GM19023 (cell line): Measurements from ENCODE around the gene TFRC.
"Not testable (repeated sequence)": the region's sequence is repeated elsewhere in the genome, so short reads cannot be mapped to it uniquely, and the experiment has no call there.

Experiments used
- ATAC-seq: cut with Tn5 transposase; IDR thresholded peaks from one replicate; pipeline ENCODE4 v1.9.1; 2021; ENCODE audit warnings: mild to moderate bottlenecking, moderate library complexity; ENCODE audit not compliant: unreplicated experiment

Gene TFRC

DNA sequence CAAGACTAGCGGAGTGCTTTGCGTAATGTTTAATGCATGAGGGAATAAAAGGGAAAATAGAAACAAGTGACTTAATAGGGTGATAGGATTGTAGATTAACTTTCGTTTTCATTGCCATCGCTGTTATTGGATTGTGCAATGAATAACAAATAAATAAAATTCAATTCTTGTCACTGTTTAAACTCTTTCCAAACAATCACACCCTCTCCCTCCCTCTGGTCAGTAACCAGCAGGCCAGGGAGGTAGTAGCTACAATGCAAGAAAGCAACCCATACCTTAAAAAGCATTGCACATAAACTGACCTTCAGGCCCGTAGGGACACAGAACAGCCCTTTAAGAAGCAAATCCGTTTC, 705 bp upstream of the TFRC start:
- no peak for ATAC-seq

- ATAC-seq: peak; percentile 49
These were observed 672 bp downstream of the TFRC start for GRCh38 chr3:196081002-196081833.

DNA sequence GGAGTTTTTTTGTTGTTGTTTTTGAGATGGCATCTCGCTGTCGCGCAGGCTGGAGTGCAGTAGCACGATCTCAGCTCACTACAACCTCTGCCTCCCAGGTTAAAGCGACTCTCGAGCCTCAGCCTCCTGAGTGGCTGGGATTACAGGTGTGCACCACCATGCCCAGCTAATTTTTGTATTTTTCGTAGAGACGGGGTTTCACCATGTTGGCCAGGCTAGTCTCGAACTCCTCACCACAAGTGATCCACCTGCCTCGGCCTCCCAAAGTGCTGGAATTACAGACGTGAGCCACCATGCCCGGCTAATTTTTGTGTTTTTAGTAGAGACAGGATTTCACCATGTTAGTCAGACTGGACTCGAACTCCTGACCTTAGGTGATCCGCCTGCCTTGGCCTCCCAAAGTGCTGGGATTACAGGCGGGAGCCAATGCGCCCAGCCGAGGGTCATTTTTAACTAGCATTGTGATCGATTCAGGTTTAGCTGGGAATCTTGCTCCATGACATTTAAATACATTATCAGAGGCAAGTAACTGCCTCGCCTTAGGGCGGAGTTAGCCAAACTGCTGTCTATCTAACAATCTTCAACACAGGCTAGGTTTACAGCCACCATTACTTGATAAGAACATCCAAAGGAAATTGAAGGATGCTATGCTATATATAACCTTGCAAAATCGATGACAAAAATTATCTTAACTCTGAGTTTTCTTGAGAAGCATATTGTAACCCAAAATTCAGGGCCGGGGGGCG, 1.6 kb downstream of the TFRC start:
- not testable (repeated sequence) for ATAC-seq

DNA sequence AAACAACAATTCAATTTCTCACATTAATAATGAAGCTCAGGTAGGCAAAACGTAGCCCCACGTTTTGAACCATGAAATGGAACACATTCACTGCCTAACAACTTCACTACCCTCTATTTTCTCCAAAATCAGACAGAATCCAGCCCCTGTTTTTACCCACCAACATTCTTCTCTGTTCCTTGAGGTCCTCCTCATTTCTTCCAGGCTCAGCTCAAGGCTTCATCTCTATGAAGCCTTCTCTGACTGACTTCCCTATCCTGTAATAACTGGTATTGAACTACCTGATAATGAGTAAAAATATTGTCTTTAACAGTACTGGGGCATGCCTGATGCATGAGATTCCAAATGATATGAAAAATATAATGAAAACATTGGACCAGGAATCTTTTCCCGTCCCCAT, 2.2 kb downstream of the TFRC start:
- ATAC-seq: no peak

DNA sequence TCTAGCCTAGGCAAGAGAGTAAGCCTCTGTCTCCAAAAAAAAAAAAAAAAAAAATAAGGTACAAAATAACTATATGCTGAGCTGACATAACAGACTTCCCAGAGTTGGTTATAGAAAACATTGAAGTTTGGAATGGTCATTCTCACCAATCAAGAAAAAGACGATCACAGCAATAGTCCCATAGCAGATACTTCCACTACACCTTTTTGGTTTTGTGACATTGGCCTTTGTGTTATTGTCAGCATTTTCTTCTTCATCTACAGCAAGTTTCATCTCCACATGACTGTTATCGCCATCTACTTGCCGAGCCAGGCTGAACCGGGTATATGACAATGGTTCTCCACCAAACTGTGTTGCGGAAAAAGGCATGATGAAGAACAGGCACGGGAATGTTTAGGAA, 6.9 kb downstream of the TFRC start:
- no peak for ATAC-seq

- peak; percentile 69 for ATAC-seq
These were observed 8.6 kb downstream of the TFRC start for GRCh38 chr3:196073255-196073753.

- ATAC-seq: no peak
These were observed 9.6 kb downstream of the TFRC start for GRCh38 chr3:196072313-196072712.

GRCh38 chr3:196068812-196069211, 13.1 kb downstream of the TFRC start:
- ATAC-seq: not testable (repeated sequence)

- no peak for ATAC-seq
These were observed 14.5 kb downstream of the TFRC start for GRCh38 chr3:196067439-196067838.

DNA sequence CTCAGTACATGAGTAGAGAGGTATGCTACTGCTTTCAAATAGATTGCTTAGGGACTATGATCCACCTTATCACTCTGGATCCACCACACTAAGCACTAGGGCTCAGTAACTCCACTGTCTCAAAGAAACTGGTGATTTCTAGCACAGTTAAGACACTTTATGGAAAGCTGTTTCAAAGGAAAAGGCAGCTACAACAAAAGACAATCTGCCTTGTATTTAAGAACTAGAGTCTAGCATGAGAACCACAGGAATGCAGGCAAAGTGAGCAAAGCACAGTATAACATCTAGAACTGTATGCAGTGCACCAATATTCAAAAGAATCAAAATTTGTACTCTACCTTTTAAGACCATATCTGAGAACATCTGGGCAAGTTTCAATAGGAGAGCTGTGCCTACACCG, 17.9 kb downstream of the TFRC start:
- ATAC-seq: no peak

GRCh38 chr3:196063456-196063855, 18.4 kb downstream of the TFRC start:
- no peak for ATAC-seq

- ATAC-seq: no peak
These were observed 18.8 kb downstream of the TFRC start for GRCh38 chr3:196063049-196063448.

DNA sequence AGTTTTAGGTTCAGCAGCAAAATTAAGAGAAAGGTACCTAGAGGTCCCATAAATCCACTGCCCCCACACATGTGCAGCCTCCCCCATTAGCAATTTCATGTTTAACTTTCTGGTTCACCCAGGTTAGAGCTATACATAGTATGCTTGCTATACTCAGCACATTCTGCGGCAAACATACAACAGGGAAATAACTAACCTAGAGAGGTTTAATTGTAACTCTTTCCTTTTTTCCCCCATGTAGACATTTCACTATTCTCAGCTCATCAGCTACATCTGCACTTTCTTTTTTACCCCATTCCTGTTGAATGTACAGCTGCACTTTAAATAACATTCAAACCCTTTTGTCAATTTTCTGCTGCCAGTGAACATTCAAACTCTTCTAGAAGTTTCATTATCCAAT, 21.1 kb downstream of the TFRC start:
- no peak for ATAC-seq

DNA sequence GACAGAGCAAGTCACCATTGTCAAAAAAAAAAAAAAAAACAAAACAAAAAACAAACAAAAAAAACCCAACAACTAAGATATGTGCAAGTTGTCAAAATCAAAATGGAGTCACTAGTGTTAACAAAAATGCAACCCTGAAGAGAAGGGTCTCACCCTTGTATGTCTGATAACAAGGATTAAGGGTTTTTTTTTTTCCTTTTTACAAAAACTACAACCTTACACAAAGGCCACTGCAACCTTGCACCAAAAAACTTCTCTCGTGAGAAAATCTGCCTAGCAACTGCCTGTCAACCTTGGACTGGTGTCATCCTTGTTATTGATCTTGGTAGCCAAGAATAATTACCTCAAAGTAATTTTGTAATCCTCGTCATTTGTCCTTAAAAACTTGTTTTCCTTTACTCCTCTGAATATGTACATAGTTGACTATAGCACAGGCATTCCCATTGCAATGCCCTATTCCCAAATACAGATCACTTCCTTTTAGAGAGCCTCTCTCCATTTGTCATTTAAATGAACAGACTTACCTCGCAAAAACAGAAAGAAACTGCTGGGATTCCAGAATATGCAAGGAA, 24.0 kb downstream of the TFRC start:
- no peak for ATAC-seq

GRCh38 chr3:196056371-196056770, 25.5 kb downstream of the TFRC start:
- not testable (repeated sequence) for ATAC-seq

DNA sequence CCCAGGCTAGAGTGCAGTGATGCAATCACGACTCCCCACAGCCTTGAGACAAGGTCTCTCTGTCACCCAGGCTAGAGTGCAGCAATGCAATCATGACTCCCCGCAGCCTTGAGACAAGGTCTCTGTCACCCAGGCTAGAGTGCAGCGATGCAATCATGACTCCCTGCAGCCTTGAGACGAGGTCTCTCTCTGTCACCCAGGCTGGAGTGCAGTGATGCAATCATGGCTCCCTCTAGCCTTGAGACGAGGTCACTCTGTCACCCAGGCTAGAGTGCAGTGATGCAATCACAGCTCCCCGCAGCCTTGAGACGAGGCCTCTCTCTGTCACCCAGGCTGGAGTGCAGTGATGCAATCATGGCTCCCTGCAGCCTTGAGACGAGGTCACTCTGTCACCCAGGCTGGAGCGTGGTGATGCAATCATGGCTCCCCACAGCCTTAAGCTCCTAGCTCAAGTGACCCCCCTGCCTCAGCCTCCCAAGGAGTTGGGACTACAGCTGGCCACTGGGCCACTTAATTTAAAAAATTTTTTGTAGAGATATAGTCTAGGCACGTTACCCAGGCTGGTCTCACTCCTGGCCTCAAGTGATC, 26.1 kb downstream of the TFRC start:
- no peak for ATAC-seq

GRCh38 chr3:196055240-196055639, 26.6 kb downstream of the TFRC start:
- no peak for ATAC-seq

GRCh38 chr3:196054661-196055060, 27.2 kb downstream of the TFRC start:
- no peak for ATAC-seq

DNA sequence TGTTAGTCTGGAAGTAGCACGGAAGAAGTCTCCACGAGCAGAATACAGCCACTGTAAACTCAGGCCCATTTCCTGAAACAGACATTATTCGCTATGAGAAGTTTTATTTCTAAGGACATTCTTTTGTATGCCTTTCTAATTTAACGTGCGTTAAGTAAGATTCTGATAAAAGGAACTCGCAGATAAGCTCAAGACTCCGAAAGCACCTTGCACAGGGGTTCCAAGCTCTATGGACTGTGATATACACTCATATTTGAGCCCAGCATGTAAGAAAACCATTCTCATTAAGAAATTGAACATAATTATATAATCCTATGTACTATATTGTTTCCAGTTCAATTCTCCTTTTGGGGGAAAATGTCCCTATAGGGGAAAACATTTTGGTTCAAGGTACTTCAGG, 28.4 kb downstream of the TFRC start:
- ATAC-seq: no peak

DNA sequence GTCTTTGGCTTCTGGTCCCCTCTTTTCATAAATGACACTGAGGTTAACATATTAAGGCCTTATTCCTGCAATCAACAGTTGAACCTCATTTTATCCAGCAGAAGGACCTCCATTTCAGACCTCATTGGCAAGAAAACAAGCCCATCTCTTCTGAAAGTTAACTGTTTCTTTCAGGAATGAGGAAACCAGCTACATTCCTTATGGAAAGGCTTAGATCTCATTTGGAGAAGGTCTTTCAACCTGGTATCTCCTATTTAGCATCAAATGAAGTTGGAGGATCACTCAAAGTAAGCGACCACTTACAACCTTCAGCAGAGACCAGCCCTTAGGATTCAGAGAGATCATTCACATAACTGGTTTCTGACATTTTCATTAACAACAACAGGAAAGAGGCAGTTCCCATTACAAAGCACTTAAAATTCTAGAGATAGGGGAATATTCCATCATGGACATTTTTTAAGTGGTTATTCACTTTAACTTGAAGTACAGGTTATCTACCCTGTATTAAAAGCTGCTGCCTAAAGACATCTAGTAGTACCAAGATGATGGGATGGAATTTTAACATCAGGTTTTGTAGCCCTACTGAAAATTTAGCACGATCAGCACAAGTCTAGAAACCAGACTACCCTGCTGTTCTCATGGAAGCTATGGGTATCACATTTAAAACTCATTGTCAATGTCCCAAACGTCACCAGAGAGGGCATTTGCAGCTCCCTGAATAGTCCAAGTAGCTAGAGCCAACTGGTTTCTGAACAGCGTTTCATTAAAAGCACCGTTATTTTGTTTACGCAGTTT, 30.4 kb downstream of the TFRC start:
- no peak for ATAC-seq

DNA sequence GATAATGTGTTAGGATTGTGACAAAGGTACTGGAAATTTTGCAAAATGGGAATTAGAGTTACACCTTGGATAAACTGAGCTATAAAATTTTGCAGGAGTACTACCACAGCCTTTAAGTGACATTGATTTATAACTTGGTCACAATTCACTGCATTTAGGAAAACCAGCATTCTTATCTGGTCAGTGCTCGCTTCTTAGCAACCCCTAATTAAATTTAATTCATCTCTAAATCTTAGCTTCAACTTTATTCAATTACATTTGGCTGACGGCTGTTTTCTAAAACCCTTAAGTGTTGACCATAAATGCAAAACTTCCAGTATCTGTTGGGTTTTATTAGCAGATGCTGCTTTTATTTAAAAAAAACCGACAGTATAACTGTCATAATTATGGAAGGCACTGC, 31.3 kb downstream of the TFRC start:
- ATAC-seq: no peak
